ENCODE measurements around the gene PGAP2. TPM values are rescaled to one million over a fixed set of nuclear protein-coding genes. Genes with fewer than 3 reads are reported as not detected.

Gene PGAP2
- total RNA-seq, 1 experiment from 2014 or later, result 53.6 TPM

DNA sequence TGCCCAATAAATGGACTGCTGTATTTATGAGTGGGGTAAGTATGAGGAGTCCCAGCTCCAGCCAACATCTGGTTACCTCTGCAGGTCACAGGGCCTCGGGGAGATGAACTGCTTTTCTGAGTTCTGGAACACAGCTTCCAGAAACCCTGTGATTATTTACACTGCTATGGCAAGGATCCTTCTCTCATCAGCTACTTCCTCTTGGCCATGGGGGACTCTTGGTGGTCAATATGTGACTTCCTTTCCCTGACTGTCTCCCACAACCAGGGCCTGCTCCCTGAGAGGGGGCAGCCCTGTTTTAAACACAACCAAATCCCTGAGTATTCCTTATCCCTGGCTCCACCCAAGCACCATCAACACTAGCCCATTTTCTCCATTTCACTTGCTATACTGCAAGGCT is 22.4 kb downstream of the PGAP2 start:
- H3K27me3 ChIP-seq (replicated peaks; ENCODE audit: control insufficient read depth, insufficient read depth, low read length), result no peaks in the 10 kb centered on the region
- H3K27me3 Mint-ChIP-seq (ENCODE audit: insufficient read depth, unreplicated experiment), result no peaks in the 10 kb centered on the region
- H3K4me1 Mint-ChIP-seq (ENCODE audit: low read depth, unreplicated experiment), result peaks cover 21% of the 10 kb centered on the region
- peaks cover 58% of the 10 kb centered on the region for H3K36me3 Mint-ChIP-seq (ENCODE audit: insufficient read depth, unreplicated experiment)
- H3K4me3 ChIP-seq (ENCODE audit: low read depth, low read length), result no peak overlapping the region
- no peaks in the 10 kb centered on the region for H3K9me3 ChIP-seq
- no peak overlapping the region for H3K4me3 Mint-ChIP-seq (ENCODE audit: unreplicated experiment)
- intact Hi-C loops (cut with micrococcal nuclease; ENCODE audit: unreplicated experiment), result no loop called here
- H3K36me3 ChIP-seq (ENCODE audit: control insufficient read depth, insufficient read depth, low read length), result no peaks in the 10 kb centered on the region; the same call in none of the 2 replicates
- no peak for DNase-seq
- peaks cover 14% of the 10 kb centered on the region for H3K4me1 ChIP-seq
- no peaks in the 10 kb centered on the region for H3K9me3 Mint-ChIP-seq (ENCODE audit: unreplicated experiment)
- TF ChIP-seq, protein P1, sequence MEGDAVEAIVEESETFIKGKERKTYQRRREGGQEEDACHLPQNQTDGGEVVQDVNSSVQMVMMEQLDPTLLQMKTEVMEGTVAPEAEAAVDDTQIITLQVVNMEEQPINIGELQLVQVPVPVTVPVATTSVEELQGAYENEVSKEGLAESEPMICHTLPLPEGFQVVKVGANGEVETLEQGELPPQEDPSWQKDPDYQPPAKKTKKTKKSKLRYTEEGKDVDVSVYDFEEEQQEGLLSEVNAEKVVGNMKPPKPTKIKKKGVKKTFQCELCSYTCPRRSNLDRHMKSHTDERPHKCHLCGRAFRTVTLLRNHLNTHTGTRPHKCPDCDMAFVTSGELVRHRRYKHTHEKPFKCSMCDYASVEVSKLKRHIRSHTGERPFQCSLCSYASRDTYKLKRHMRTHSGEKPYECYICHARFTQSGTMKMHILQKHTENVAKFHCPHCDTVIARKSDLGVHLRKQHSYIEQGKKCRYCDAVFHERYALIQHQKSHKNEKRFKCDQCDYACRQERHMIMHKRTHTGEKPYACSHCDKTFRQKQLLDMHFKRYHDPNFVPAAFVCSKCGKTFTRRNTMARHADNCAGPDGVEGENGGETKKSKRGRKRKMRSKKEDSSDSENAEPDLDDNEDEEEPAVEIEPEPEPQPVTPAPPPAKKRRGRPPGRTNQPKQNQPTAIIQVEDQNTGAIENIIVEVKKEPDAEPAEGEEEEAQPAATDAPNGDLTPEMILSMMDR (IDR thresholded peaks at IDR 0.05; ENCODE audit: insufficient read depth in 1 of 2, low read depth in 1 of 2, low read length in 1 of 2, severe bottlenecking in 1 of 2, unreplicated experiment in 1 of 2), result no peak
- ChIA-PET CTCF (no interaction called here), POLR2A (no interaction called here)
- H3K27ac Mint-ChIP-seq (ENCODE audit: unreplicated experiment), result peak overlapping the region; percentile 63
- no TSS peak for BruUV-seq (replicated peaks)

GRCh38 chr11:3831378-3832239 is 23.2 kb downstream of the PGAP2 start:
- no peak for DNase-seq
- Mint-ChIP-seq H3K36me3 (ENCODE audit: insufficient read depth, unreplicated experiment) (peaks cover 50% of the 10 kb centered on the region), H3K9me3 (ENCODE audit: unreplicated experiment) (no peaks in the 10 kb centered on the region), H3K4me3 (ENCODE audit: unreplicated experiment) (no peak overlapping the region), H3K27ac (ENCODE audit: unreplicated experiment) (peak overlapping the region; percentile 63), H3K27me3 (ENCODE audit: insufficient read depth, unreplicated experiment) (no peaks in the 10 kb centered on the region), H3K4me1 (ENCODE audit: low read depth, unreplicated experiment) (peaks cover 23% of the 10 kb centered on the region)
- BruUV-seq (replicated peaks), result no TSS peak
- Histone ChIP-seq H3K9me3 (no peaks in the 10 kb centered on the region), H3K4me1 (peaks cover 14% of the 10 kb centered on the region), H3K4me3 (ENCODE audit: low read depth, low read length) (no peak overlapping the region), H3K27me3 (replicated peaks; ENCODE audit: control insufficient read depth, insufficient read depth, low read length) (no peaks in the 10 kb centered on the region), H3K36me3 (ENCODE audit: control insufficient read depth, insufficient read depth, low read length) (no peaks in the 10 kb centered on the region; the same call in none of the 2 replicates)
- intact Hi-C loops (cut with micrococcal nuclease; ENCODE audit: unreplicated experiment), result no loop called here
- TF ChIP-seq, protein P1 (IDR thresholded peaks at IDR 0.05; ENCODE audit: insufficient read depth in 1 of 2, low read depth in 1 of 2, low read length in 1 of 2, severe bottlenecking in 1 of 2, unreplicated experiment in 1 of 2), result no peak
- ChIA-PET POLR2A (no interaction called here), CTCF (no interaction called here)

DNA sequence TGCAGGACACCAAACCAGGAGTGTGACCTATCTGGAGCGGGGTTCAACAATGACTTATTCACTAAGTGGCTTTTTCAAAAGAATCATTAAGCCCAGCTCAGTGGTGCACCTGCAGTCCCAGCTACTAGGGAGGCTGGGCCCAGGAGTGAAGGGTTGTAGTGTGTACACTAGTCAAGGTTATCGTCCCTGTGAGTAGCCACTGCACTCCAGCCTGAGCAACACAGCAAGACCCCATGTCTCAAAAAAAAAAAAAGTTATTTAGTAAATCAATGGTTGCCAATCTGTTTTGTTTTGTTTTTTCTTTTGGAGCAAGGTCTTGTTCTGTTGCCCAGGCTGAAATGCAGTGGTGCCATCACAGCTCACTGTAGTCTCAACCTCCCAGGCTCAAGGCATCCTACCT is 24.5 kb downstream of the PGAP2 start:
- intact Hi-C loops (cut with micrococcal nuclease; ENCODE audit: unreplicated experiment), result no loop called here
- H3K4me1 Mint-ChIP-seq (ENCODE audit: low read depth, unreplicated experiment), result peaks cover 23% of the 10 kb centered on the region
- no peaks in the 10 kb centered on the region for H3K27me3 ChIP-seq (replicated peaks; ENCODE audit: control insufficient read depth, insufficient read depth, low read length)
- H3K36me3 Mint-ChIP-seq (ENCODE audit: insufficient read depth, unreplicated experiment), result peaks cover 38% of the 10 kb centered on the region
- H3K27ac Mint-ChIP-seq (ENCODE audit: unreplicated experiment), result no peak overlapping the region
- BruUV-seq (replicated peaks), result no TSS peak
- H3K4me1 ChIP-seq, result peaks cover 14% of the 10 kb centered on the region
- H3K4me3 ChIP-seq (ENCODE audit: low read depth, low read length), result no peak overlapping the region
- ChIA-PET POLR2A (no interaction called here), CTCF (interaction anchor here (0.5 kb wide), 1 partner anchor 26 kb away, joined by 3 read pairs; no protein-coding TSS in a partner anchor)
- DNase-seq, result no peak
- H3K4me3 Mint-ChIP-seq (ENCODE audit: unreplicated experiment), result no peak overlapping the region
- H3K27me3 Mint-ChIP-seq (ENCODE audit: insufficient read depth, unreplicated experiment), result no peaks in the 10 kb centered on the region
- no peaks in the 10 kb centered on the region; the same call in 1 of the 2 replicates for H3K36me3 ChIP-seq (ENCODE audit: control insufficient read depth, insufficient read depth, low read length)
- no peaks in the 10 kb centered on the region for H3K9me3 Mint-ChIP-seq (ENCODE audit: unreplicated experiment)
- no peaks in the 10 kb centered on the region for H3K9me3 ChIP-seq
- TF ChIP-seq, protein P1 (IDR thresholded peaks at IDR 0.05; ENCODE audit: insufficient read depth in 1 of 2, low read depth in 1 of 2, low read length in 1 of 2, severe bottlenecking in 1 of 2, unreplicated experiment in 1 of 2), result no peak
